ENCODE results near the gene CFAP47. TPM values are rescaled to one million over a fixed set of nuclear protein-coding genes. Genes with fewer than 3 reads are reported as not detected.

Gene CFAP47
- total RNA-seq, 5 donors from 2014 or later (not counting 1 experiment from before 2014, with no cell fraction given): not detected

GRCh38 chrX:36388901-36389300 is 469.4 kb downstream of the CFAP47 start:
- Mint-ChIP-seq H3K36me3 (no peaks in the 10 kb centered on the region), H3K27ac (no peak overlapping the region), H3K27me3 (no peaks in the 10 kb centered on the region), H3K4me1 (no peaks in the 10 kb centered on the region), H3K4me3 (no peak overlapping the region), H3K9me3 (peaks cover 0 to 5% (median 0%) of the 10 kb centered on the region in 3 donors)
- no peaks in the 10 kb centered on the region for H3K27me3 ChIP-seq (replicated peaks in 1 of 2; ENCODE audit: control insufficient read depth in 2 of 2, extremely low read depth in 1 of 2, insufficient read depth in 2 of 2, low read length in 1 of 2)
- H3K4me1 ChIP-seq (ENCODE audit: control insufficient read depth in 1 of 2, extremely low read depth in 1 of 2, insufficient read depth in 2 of 2, low read length in 2 of 2): no peaks in the 10 kb centered on the region
- no peaks in the 10 kb centered on the region for H3K36me3 ChIP-seq (ENCODE audit: control insufficient read depth in 2 of 2, extremely low read depth in 1 of 2, insufficient read depth in 1 of 2, low read length in 1 of 2)
- no CpG with 5 or more reads among the region's 4 CpGs for WGBS (ENCODE audit: insufficient coverage)
- ChIA-PET POLR2A (no interaction called here), CTCF (no interaction called here)
- no peak overlapping the region for H3K4me3 ChIP-seq (ENCODE audit: control insufficient read depth in 1 of 2, extremely low read depth in 1 of 2, low read length in 1 of 2)
- ATAC-seq (replicated peaks in 1 of 4) (no peak), DNase-seq (no peak)
- H3K27ac ChIP-seq (ENCODE audit: low read length): no peak overlapping the region
- no peaks in the 10 kb centered on the region for H3K9me3 ChIP-seq

DNA sequence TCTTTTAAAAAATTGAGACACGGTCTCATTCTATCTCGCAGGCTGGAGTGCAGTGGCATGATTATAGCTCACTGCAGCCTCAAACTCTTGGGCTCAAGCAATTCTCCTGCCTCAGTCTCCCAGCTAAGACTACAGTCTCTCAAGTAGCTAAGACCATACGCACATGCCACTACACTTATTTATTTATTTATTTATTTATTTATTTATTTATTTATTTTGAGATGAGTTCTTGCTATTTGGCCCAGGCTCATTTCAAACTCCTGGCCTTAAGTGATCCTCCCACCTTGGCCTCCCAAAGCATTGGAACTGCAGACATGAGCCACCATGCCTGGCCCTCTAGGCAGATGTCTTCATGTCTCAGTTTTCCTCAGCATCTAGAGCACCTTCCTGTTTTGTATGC is 482.2 kb downstream of the CFAP47 start:
- no peaks in the 10 kb centered on the region for H3K4me1 ChIP-seq (ENCODE audit: control insufficient read depth in 1 of 2, extremely low read depth in 1 of 2, insufficient read depth in 2 of 2, low read length in 2 of 2)
- no peaks in the 10 kb centered on the region for H3K9me3 ChIP-seq
- POLR2A ChIA-PET: no interaction called here
- no peak for DNase-seq
- H3K27me3 ChIP-seq (replicated peaks in 1 of 2; ENCODE audit: control insufficient read depth in 2 of 2, extremely low read depth in 1 of 2, insufficient read depth in 2 of 2, low read length in 1 of 2): no peaks in the 10 kb centered on the region
- CTCF ChIA-PET: no interaction called here
- H3K27me3 Mint-ChIP-seq: peaks cover 0 to 5% of the 10 kb centered on the region in 2 donors
- H3K36me3 ChIP-seq (ENCODE audit: control insufficient read depth in 2 of 2, extremely low read depth in 1 of 2, insufficient read depth in 1 of 2, low read length in 1 of 2): no peaks in the 10 kb centered on the region
- no peaks in the 10 kb centered on the region for H3K36me3 Mint-ChIP-seq
- no peak for ATAC-seq (replicated peaks in 1 of 4)
- H3K27ac ChIP-seq (ENCODE audit: low read length): no peak overlapping the region
- no peaks in the 10 kb centered on the region for H3K4me1 Mint-ChIP-seq
- H3K27ac Mint-ChIP-seq: no peak overlapping the region
- H3K4me3 ChIP-seq (ENCODE audit: control insufficient read depth in 1 of 2, extremely low read depth in 1 of 2, low read length in 1 of 2): no peak overlapping the region
- no CpG with 5 or more reads among the region's 3 CpGs for WGBS (ENCODE audit: insufficient coverage)
- H3K9me3 Mint-ChIP-seq: no peaks in the 10 kb centered on the region
- H3K4me3 Mint-ChIP-seq: no peak overlapping the region

- no peak overlapping the region for H3K4me3 Mint-ChIP-seq
- WGBS (ENCODE audit: insufficient coverage): no CpG with 5 or more reads among the region's 8 CpGs
- POLR2A ChIA-PET: no interaction called here
Observed at GRCh38 chrX:36407836-36408235, 488.3 kb downstream of the CFAP47 start.

GRCh38 chrX:36414056-36414455 is 494.5 kb downstream of the CFAP47 start:
- no peaks in the 10 kb centered on the region for H3K27me3 Mint-ChIP-seq
- no peak for DNase-seq
- H3K4me1 ChIP-seq (ENCODE audit: control insufficient read depth in 1 of 2, extremely low read depth in 1 of 2, insufficient read depth in 2 of 2, low read length in 2 of 2): no peaks in the 10 kb centered on the region
- no peaks in the 10 kb centered on the region for H3K27me3 ChIP-seq (replicated peaks in 1 of 2; ENCODE audit: control insufficient read depth in 2 of 2, extremely low read depth in 1 of 2, insufficient read depth in 2 of 2, low read length in 1 of 2)
- no peaks in the 10 kb centered on the region for H3K4me1 Mint-ChIP-seq
- no peak overlapping the region for H3K4me3 ChIP-seq (ENCODE audit: control insufficient read depth in 1 of 2, extremely low read depth in 1 of 2, low read length in 1 of 2)
- WGBS (ENCODE audit: insufficient coverage): no CpG with 5 or more reads among the region's 2 CpGs
- H3K27ac Mint-ChIP-seq: no peak overlapping the region
- H3K36me3 ChIP-seq (ENCODE audit: control insufficient read depth in 2 of 2, extremely low read depth in 1 of 2, insufficient read depth in 1 of 2, low read length in 1 of 2): no peaks in the 10 kb centered on the region
- POLR2A ChIA-PET: no interaction called here
- H3K27ac ChIP-seq (ENCODE audit: low read length): no peak overlapping the region
- H3K9me3 Mint-ChIP-seq: no peaks in the 10 kb centered on the region
- CTCF ChIA-PET: no interaction called here
- no peaks in the 10 kb centered on the region for H3K9me3 ChIP-seq
- H3K4me3 Mint-ChIP-seq: no peak overlapping the region
- no peak for ATAC-seq (replicated peaks in 1 of 4)
- no peaks in the 10 kb centered on the region for H3K36me3 Mint-ChIP-seq

More at GRCh38 chrX:36407836-36408235, 488.3 kb downstream of the CFAP47 start:
- no peaks in the 10 kb centered on the region for H3K4me1 Mint-ChIP-seq
- Histone ChIP-seq H3K27me3 (replicated peaks in 1 of 2; ENCODE audit: control insufficient read depth in 2 of 2, extremely low read depth in 1 of 2, insufficient read depth in 2 of 2, low read length in 1 of 2) (no peaks in the 10 kb centered on the region), H3K4me1 (ENCODE audit: control insufficient read depth in 1 of 2, extremely low read depth in 1 of 2, insufficient read depth in 2 of 2, low read length in 2 of 2) (no peaks in the 10 kb centered on the region), H3K27ac (ENCODE audit: low read length) (no peak overlapping the region), H3K36me3 (ENCODE audit: control insufficient read depth in 2 of 2, extremely low read depth in 1 of 2, insufficient read depth in 1 of 2, low read length in 1 of 2) (no peaks in the 10 kb centered on the region), H3K9me3 (no peaks in the 10 kb centered on the region), H3K4me3 (ENCODE audit: control insufficient read depth in 1 of 2, extremely low read depth in 1 of 2, low read length in 1 of 2) (no peak overlapping the region)
- no peak for ATAC-seq (replicated peaks in 1 of 4)
- H3K36me3 Mint-ChIP-seq: no peaks in the 10 kb centered on the region
- H3K27me3 Mint-ChIP-seq: no peaks in the 10 kb centered on the region
- CTCF ChIA-PET: no interaction called here
- DNase-seq: no peak
- H3K9me3 Mint-ChIP-seq: peaks cover 0 to 3% (median 0%) of the 10 kb centered on the region in 3 donors
- no peak overlapping the region for H3K27ac Mint-ChIP-seq

DNA sequence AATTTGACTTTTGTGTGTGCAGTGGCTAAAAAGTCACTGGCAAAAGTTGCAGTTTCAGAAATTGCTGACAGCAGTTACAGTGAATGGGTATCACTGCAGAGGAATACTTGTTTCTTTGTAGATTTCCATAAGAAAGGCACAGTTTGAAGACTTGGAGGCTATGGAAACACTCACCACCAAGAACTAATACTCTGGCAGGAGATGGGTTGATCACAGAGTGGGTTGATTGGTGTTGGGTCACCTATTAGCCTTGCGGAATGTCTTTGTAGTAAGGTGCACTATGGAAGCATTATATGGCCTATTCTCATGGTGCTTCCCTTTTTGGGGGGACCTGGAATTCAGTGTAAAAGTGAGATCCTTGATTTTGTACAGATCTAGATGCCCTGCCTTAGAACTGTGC is 502.8 kb downstream of the CFAP47 start:
- H3K27ac Mint-ChIP-seq: no peak overlapping the region
- no peaks in the 10 kb centered on the region for H3K9me3 ChIP-seq
- no peaks in the 10 kb centered on the region for H3K9me3 Mint-ChIP-seq
- no CpG with 5 or more reads among the region's 1 CpG for WGBS (ENCODE audit: insufficient coverage)
- H3K27me3 ChIP-seq (replicated peaks in 1 of 2; ENCODE audit: control insufficient read depth in 2 of 2, extremely low read depth in 1 of 2, insufficient read depth in 2 of 2, low read length in 1 of 2): no peaks in the 10 kb centered on the region
- no peaks in the 10 kb centered on the region for H3K4me1 ChIP-seq (ENCODE audit: control insufficient read depth in 1 of 2, extremely low read depth in 1 of 2, insufficient read depth in 2 of 2, low read length in 2 of 2)
- POLR2A ChIA-PET: no interaction called here
- DNase-seq: no peak
- H3K4me1 Mint-ChIP-seq: no peaks in the 10 kb centered on the region
- ATAC-seq (replicated peaks in 1 of 4): no peak
- H3K36me3 ChIP-seq (ENCODE audit: control insufficient read depth in 2 of 2, extremely low read depth in 1 of 2, insufficient read depth in 1 of 2, low read length in 1 of 2): no peaks in the 10 kb centered on the region
- H3K4me3 Mint-ChIP-seq: no peak overlapping the region
- no peaks in the 10 kb centered on the region for H3K36me3 Mint-ChIP-seq
- no peaks in the 10 kb centered on the region for H3K27me3 Mint-ChIP-seq
- no peak overlapping the region for H3K4me3 ChIP-seq (ENCODE audit: control insufficient read depth in 1 of 2, extremely low read depth in 1 of 2, low read length in 1 of 2)
- H3K27ac ChIP-seq (ENCODE audit: low read length): no peak overlapping the region
- CTCF ChIA-PET: no interaction called here

DNA sequence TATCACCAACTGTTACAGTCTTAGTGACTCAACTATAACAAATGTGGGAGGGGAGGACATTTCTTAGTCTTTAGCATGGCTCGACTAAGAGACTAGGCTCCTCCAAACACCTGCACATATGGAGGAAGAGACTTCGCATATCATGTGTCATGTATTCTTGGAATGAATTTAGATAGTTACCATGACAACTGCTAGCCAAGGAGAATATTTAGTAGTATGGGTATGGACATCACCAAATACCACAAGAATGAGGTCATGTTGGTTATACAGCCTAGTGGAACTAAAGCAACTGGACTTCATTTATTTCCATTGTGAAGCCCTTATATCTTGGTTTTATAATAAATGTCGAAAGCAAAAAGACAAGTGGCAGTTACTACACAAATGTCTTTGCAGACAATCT is 512.3 kb downstream of the CFAP47 start:
- no peaks in the 10 kb centered on the region for H3K27me3 ChIP-seq (replicated peaks in 1 of 2; ENCODE audit: control insufficient read depth in 2 of 2, extremely low read depth in 1 of 2, insufficient read depth in 2 of 2, low read length in 1 of 2)
- H3K4me1 Mint-ChIP-seq: no peaks in the 10 kb centered on the region
- no CpG with 5 or more reads among the region's 3 CpGs for WGBS (ENCODE audit: insufficient coverage)
- no peak overlapping the region for H3K27ac ChIP-seq (ENCODE audit: low read length)
- no peaks in the 10 kb centered on the region for H3K36me3 ChIP-seq (ENCODE audit: control insufficient read depth in 2 of 2, extremely low read depth in 1 of 2, insufficient read depth in 1 of 2, low read length in 1 of 2)
- no peaks in the 10 kb centered on the region for H3K9me3 ChIP-seq
- H3K27me3 Mint-ChIP-seq: no peaks in the 10 kb centered on the region
- ATAC-seq (replicated peaks in 1 of 4) (no peak), DNase-seq (no peak)
- no peak overlapping the region for H3K27ac Mint-ChIP-seq
- H3K4me3 ChIP-seq (ENCODE audit: control insufficient read depth in 1 of 2, extremely low read depth in 1 of 2, low read length in 1 of 2): no peak overlapping the region
- H3K36me3 Mint-ChIP-seq: no peaks in the 10 kb centered on the region
- ChIA-PET POLR2A (no interaction called here), CTCF (no interaction called here)
- no peaks in the 10 kb centered on the region for H3K9me3 Mint-ChIP-seq
- no peaks in the 10 kb centered on the region for H3K4me1 ChIP-seq (ENCODE audit: control insufficient read depth in 1 of 2, extremely low read depth in 1 of 2, insufficient read depth in 2 of 2, low read length in 2 of 2)
- H3K4me3 Mint-ChIP-seq: no peak overlapping the region

DNA sequence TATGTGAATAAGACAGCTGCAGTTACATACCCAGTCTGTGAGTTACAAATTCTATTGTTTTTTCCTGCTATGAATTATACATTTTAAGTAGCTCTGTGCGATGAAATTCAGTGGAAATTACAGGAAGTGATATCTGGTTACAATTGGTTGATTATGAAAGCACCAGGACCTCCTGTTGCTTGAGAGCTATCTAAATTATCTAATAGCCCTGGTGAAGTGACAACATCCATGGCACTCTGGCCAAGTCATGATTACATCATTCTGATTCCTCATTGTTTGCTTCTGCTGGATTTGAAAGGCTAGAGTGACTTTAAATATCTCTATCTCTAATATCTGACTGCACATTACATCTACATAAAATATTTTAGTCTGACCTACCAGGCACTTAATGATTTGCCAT is 515.0 kb downstream of the CFAP47 start:
- Histone ChIP-seq H3K36me3 (ENCODE audit: control insufficient read depth in 2 of 2, extremely low read depth in 1 of 2, insufficient read depth in 1 of 2, low read length in 1 of 2) (no peaks in the 10 kb centered on the region), H3K4me1 (ENCODE audit: control insufficient read depth in 1 of 2, extremely low read depth in 1 of 2, insufficient read depth in 2 of 2, low read length in 2 of 2) (no peaks in the 10 kb centered on the region), H3K9me3 (no peaks in the 10 kb centered on the region), H3K27me3 (replicated peaks in 1 of 2; ENCODE audit: control insufficient read depth in 2 of 2, extremely low read depth in 1 of 2, insufficient read depth in 2 of 2, low read length in 1 of 2) (no peaks in the 10 kb centered on the region), H3K4me3 (ENCODE audit: control insufficient read depth in 1 of 2, extremely low read depth in 1 of 2, low read length in 1 of 2) (no peak overlapping the region), H3K27ac (ENCODE audit: low read length) (no peak overlapping the region)
- Mint-ChIP-seq H3K27me3 (no peaks in the 10 kb centered on the region), H3K36me3 (no peaks in the 10 kb centered on the region), H3K4me3 (no peak overlapping the region), H3K4me1 (no peaks in the 10 kb centered on the region), H3K9me3 (peaks cover 0 to under 1% (median 0%) of the 10 kb centered on the region in 3 donors), H3K27ac (no peak overlapping the region)
- CTCF ChIA-PET: no interaction called here
- WGBS (ENCODE audit: insufficient coverage): no CpG with 5 or more reads among the region's 1 CpG
- DNase-seq (no peak), ATAC-seq (replicated peaks in 1 of 4) (no peak)
- POLR2A ChIA-PET: no interaction called here

Measured in T-cell (primary cell).